GM12892 (cell line): ENCODE measurements around the gene CALML3.

Experiments
- DNase-seq: peaks from one replicate; pipeline ENCODE4 v3.0.0; 2011; ENCODE audit not compliant: insufficient read length
- FAIRE-seq: peaks from 2 replicates; lab custom pipeline; 2011; peaks lifted over from hg19 to GRCh38; lab: Jason Lieb, UNC
- POLR2A ChIP-seq: IDR thresholded peaks from 2 replicates; pipeline ENCODE4 v1.6.1; 2011; ENCODE audit warnings: low read depth, low read length, control low read depth
- POLR2AphosphoS5 ChIP-seq: IDR thresholded peaks from 2 replicates; pipeline ENCODE4 v1.6.1; 2011; ENCODE audit warnings: low read depth, low read length, control low read depth
- TAF1 ChIP-seq: IDR thresholded peaks from 2 replicates; pipeline ENCODE4 v1.6.1; 2011; ENCODE audit warnings: low read depth, mild to moderate bottlenecking, control low read depth, low read length, borderline replicate concordance

CALML3 gene

DNA sequence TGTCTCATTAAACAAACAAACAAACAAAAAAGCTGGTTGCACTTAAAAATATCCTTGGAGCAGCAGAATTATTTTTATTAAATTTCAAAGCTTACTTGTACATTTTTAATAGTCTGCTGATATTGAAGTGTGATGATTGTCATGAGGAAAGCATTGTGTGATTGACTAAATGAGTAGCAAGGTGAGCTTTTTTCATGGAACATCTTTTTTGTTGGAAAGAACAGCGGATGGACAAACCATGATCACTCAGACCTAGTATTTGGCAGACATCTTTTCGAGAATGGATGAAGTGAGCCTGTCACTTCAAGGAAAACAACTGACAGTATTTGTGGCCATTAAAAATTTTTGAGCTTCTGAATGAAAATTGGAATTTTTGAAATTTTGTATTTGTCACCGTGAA is 5.7 kb upstream of the CALML3 start:
- DNase-seq (no peak), FAIRE-seq (no peak)
- TF ChIP-seq TAF1 (no peak), POLR2AphosphoS5 (no peak)

DNA sequence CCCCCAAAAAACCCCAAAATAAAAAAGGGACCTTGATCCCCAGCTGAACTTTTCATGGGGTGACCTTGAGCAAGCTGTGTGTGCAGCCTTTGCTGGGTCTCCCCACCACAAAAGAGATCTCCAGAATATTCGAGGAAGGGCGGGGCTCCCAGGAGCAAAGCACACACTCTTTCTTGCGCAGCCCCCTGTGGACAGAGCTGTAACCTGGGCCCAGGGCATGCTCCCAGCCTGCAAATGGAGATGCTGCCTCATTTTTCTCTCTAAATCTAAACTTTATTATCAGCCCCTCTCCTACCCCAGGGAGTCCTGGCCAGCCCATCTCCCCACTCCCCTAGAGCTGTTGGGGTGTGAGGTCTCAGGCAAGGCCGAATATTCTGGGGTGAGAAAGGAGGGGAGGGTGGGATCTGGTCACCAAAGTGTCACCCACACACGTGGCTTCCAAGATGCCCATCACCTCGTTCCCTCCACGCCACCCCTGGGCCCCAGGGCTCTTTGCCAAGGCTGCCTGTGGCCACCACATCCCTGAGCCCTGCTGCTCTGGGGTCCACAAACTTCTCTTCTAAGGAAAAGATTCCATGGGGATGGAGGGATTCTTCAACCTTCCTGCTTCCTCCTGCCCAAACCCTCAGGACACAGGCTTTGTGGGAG is 1.7 kb upstream of the CALML3 start:
- DNase-seq (no peak), FAIRE-seq (no peak)
- no peak for TF ChIP-seq POLR2AphosphoS5
- TF ChIP-seq TAF1 = no peak
- no peak for TF ChIP-seq POLR2A

DNA sequence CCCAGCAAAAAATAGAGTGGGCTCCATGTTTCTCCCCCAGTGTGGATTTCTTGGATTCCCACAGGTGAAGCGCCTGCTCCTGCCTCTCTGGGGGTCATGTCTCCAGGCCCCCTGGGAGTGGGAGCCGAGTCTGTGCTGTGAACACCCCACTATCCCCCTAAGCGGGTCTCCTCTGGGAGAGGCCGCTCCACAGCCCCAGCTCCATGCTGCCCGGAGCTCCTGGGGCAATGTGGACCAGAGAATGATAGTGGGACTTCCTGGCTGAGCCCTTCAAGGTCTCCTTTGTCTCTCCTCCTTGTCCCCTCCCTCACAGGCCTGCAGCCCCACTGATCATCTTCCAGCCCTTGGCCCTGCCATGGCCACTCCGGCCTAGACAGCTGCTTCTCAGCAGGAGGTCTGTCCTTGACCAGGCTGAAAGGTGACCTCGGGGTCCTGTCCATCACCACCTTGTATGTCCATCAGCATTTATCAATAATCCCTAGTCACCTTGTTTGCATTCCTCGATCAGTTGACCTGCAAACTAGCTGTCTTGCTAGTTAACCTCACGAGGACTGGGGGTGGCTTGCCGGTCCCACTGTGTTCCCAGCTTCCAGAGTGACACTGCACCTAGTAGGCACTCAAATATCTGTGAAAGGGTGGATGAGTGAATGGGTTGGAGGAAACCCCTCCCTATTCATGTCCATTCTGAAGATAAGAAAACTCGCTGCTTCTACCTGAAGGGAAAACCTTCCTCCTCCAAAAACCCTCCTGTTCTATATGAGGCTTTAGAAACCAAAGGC is 776 bp upstream of the CALML3 start:
- TF ChIP-seq TAF1 (no peak), POLR2A (no peak), POLR2AphosphoS5 (no peak)
- no peak for FAIRE-seq
- no peak for DNase-seq

DNA sequence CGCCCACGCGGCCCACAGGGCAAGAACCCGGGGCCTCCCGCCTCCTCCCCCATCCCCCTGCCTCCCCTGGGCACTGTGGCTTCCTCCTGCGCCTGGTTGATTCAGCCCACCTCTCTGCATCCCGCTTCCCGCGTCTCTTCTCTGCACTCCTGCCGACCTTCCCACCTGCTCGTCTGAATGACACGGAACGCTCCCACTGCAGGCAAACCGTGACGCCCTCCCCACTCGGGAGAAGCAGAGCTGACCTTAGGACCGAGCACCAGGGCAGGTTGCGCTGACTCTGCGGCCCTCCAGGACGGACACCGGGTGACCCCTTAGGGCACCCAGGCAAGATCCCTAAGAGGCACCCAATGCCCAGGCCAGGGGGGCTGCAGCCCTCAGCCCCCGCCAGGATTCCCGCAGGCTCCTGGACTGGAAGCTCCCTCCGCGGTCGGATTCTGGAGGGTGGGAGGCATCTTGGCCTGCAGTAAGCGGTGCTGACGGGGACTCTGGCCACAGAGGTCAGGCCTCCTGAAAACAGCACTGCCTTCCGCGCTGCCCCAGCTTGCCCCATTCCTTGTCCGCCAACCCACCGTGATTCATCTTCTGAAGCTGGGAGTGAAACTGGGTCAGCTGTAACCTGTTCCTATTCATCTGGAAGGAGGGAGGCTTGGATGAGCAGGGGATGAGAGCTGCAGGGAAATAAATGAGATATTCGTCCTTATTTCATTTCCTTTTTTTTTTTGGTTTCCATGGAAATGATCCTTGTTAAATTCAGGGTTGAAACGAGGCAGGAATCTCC is 990 bp downstream of the CALML3 start:
- DNase-seq (no peak), FAIRE-seq (no peak)
- no peak for TF ChIP-seq TAF1
- no peak for TF ChIP-seq POLR2A
- TF ChIP-seq POLR2AphosphoS5 = no peak

DNA sequence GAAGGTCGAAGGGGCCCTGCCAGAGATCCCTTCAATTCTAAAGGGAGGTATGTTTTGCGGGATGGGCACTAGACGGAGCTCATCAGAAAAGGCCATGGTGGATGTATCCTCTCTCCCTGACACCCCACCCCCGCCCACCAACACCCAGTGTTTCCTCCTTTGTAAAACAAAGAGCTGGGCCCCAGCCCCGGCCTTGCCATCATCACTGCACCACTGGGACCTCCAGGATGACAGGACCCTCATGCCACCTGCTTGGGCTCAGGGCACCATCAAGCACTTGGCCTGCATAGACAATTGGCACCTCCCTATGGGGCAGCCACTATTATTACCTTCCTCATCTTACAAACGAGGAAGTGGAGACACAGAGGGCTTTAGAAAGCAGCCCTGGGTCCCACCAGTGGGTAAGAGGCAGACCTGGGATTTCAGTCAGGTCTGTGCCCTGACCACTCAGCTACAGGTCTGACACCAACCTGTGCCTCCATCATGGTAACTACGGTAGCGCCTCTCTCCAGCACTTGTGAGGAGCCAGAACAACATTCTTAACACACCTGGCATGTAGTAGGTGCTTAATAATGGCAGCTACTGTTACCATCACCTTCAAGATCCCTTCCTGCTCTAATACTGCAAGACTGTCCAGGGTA is 2.0 kb downstream of the CALML3 start:
- DNase-seq = no peak
- TF ChIP-seq TAF1 (no peak), POLR2AphosphoS5 (no peak), POLR2A (no peak)
- FAIRE-seq = no peak

DNA sequence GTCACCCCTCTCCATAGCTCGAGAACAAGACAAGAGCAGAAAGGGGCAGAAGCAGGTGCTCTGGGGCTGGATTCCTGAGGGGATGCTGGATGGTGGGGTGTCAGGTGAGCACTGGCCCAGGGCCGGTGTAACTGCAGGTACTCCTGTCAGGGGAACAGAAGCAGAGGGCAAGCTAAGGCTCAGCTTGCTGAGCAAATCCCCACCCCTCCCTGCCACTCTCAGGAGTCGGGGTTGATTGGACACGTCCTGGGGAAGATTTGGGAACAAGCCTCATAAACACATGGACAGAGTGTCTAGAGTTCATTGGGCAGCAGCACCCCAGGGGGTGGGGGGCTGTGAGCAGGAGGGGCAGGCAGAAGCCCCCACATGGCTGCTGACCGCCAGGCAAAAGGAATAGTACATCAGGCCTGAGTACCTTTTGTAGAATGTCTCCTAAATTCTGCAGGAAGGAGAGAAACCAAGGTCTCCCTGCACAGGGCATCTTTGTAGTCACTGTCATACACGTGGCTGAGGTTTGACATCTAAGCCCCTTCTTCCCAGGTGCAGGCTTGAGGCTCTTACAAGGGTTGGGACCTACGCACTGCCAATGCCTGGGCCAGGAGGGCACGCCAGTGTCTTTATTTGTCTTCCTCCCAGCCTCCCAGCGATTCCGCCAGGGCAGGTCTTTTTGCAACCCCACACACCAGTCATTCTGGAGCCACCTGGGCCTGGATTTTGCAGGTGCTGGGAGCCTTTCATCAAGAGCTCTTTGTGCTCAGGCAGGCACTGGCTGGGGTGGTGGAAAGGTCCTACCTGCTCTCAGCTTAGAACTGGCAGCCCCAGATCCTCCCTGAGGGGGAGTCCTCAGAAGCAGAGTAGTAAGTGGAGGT is 2.8 kb downstream of the CALML3 start:
- no peak for FAIRE-seq
- DNase-seq = no peak
- TF ChIP-seq POLR2A (no peak), TAF1 (no peak), POLR2AphosphoS5 (no peak)

DNA sequence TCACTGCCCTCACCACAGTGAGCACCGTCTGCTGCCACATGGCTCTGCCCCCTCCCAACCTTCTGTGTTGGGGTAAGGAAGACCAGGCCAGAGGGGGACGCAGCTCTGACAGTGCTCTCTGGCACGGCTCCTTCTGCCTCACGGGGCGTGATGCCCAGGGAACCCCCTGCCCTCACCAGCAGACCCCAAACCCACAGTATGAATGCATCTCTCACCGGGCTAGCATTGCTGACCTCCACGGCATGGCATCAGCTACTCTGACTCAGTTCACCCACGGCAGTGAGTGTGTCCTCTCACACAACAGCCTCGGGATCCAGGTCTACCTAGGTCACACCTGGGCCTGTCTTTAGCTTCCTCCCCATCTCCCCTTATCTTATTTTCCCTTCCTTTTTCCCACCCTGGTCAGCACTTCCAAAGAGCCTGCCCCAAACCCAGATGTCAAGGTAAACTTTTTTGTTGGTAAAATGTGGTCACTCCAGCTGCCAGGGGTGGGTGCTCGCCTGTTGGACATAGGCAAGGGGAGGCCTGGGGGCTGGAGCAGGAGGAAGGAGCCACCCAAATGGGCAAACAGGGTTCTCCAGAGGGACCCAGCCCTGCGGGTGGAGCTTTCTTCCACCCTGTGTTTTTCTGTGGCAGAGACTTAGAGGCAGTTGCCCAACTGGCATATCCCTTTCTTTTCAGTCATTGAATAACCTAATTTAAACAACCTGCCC is 4.4 kb downstream of the CALML3 start:
- TF ChIP-seq POLR2A (no peak), TAF1 (no peak), POLR2AphosphoS5 (no peak)
- no peak for FAIRE-seq

DNA sequence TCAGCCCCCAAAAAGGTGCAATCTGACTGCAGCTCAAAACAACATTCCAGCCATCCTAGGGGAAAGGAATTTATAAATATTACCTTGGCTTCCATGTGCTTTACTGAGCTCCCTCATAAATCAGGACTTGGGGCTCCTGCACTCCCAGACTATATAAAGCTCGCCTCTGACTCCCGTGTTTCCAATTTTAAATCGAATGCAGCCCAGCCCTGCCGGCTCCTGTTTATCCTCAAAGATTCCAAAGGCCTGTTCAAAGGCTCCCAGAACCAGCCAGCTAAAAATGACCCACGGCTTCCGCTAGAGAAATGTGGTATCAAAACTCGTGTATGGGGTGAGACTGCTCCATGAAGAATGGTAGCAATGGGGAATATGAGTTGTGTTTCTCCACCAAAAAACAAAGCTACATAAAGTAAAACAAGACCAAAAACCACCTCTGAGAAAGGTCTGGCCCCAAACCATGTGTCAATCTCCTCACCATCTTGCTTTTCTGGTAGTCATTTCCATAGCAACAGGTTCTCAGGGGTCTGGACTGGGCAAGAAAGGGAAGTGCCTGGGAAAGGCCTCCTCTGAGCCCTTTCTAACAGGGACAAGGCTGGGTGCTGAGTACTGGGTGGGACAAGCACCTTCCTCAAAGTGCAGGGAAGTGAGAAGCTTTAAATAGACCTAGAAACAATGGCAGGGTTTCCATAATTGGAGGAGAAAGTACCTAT is 5.1 kb downstream of the CALML3 start:
- no peak for FAIRE-seq
- no peak for DNase-seq
- TF ChIP-seq TAF1 (no peak), POLR2A (no peak), POLR2AphosphoS5 (no peak)

More for the DNA sequence above, 4.4 kb downstream of the CALML3 start:
- no peak for DNase-seq

DNA sequence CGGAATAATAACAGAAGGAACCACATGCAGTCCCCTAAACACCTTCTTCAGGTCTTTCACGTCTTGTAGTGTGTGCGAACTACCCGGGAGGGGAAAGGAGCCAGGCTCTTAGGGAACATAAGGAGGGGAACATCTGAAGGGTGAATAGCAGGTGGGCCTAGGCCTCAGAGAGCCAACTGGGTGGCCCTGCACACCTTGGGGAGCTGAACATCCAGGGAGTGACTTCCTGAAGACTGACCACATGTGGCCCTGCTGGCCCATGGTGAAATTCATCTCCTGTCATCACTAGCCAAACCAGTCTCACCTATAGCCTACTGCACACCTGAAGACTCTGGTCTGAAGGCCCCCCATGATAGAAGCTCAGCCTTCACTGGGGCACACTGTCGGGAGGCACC is 5.6 kb downstream of the CALML3 start:
- DNase-seq (no peak), FAIRE-seq (no peak)
- TF ChIP-seq TAF1 (no peak), POLR2A (no peak), POLR2AphosphoS5 (no peak)
